ENCODE data around the gene PLA2G4E.

PLA2G4E gene

DNA sequence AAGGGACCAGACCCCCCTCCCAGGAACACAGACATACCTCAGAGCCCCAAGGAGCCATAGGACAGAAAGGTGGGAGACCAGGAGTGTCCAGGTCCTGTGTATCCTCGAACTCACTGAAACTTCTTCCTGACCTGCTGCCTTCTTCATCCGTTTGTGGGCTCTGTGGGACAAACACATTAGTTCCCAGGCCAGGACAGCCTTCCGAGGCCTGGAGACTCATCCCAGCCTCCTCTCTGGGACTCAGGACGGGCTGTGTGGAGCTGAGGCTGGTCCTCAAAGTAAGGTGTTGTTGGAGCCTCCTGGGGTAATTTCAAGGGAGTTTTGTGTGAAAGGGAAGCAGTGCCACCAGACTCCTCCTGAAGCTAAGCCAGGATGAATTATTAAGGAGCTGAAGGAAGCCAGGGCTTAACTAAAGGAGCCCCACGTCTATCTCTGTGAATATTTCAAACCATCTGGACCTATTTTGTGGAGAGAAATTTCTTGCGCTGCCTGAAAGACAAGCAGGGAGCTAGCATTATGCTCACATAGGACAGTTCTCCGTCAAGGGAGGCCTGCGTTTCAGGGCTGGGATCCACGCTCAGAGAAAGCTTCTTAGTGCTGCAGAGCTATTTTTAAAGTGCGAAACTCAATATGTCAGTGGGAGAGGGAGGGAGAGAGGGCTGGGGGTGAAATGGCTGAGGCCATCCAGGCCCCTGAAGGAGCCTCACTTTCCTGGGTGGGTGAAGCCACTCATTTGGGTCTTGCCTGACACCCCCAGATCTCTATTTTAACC is 29.8 kb upstream of the PLA2G4E start:
- peak; percentile 40 for DNase-seq

DNA sequence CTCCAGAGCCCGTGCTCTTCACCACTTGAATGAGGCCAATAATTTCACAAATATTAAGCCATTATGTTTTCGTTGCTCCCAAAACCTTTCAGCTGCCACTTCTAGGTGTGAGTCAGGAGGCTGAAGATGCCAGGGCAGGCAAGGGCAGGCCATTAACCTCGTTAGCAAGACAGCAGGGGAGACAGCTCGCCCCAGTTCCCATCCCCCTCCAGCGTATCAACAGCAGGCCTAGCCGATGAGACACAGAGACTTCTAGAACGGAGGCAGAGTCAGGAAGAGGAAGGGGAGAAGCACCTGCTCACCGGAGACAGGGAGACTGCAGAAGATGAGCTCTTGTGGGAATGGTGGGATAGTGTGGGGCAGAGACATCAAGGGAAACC is 28.0 kb upstream of the PLA2G4E start:
- DNase-seq = peak; percentile 35

DNA sequence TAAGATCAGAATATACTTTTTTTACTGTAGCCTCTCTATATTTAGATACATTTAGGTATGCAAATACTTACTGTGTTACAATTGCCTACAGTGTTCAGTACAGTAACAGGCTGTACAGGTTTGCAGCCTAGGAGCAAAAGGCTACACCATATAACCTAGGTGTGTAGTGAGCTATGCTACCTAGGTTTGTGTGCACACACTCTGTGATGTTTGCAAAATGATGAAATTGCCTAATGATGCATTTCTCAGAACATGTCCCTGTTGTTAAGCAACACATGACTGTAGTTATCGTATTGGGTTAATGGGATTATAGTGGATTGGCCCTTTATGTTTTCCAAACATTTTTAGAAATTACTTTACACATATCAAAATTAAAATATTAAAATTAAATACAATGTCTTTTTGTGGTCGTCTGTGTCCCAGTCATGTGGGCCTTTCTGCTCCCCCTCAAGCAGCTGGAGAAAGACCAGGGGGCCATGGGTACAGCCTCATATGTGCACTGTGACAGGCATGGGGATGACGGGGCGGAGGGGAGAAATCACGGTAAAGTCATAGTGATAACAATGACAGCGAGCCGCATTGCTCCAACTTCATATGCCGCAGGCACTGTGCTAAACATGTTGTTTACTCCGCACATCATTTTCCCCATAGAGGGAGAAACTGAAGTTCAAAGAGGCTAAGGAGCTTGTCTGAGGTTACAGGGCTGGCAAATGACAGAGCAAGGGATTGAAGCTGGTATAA is 27.4 kb upstream of the PLA2G4E start:
- DNase-seq = peak; percentile 23

DNA sequence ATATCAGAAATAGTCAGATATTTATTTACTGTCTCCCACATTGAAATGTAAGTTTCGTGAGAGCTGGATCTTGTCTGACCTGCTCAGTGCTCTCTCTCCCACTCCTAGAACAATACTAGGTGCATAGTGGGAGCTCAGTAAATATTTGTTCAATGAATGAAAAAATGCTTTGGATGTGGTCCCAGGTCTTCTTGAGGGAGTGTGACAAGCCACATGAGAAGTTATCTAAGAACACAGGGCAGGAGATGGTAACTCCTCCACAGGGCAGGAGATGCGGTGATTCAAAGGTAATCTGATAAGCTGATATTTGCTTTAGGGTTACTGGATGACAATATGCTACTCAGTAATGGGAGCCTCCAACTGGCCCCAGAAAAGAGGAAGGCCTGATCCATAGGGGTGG is 25.8 kb upstream of the PLA2G4E start:
- no peak for DNase-seq

DNA sequence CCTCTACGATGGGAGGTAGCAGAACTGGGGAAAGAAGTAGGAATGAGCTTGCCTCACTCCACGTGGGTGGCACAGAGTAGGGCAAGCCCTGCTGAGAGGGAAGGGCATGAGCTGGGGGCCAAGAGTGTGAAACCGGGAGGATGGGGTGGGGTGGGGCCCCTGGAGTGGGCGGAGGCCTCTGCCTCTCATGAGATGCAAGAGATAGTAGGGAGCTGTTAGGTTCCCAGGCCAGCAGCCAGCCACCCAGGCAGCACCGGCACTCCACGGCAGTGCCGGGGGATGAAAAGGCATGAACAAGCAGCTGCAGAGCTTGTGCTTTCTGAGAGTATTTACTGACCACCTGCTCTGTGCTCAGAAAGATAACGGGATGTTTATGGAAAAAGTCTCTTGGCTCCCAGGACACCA is 24.4 kb upstream of the PLA2G4E start:
- no peak for DNase-seq

DNA sequence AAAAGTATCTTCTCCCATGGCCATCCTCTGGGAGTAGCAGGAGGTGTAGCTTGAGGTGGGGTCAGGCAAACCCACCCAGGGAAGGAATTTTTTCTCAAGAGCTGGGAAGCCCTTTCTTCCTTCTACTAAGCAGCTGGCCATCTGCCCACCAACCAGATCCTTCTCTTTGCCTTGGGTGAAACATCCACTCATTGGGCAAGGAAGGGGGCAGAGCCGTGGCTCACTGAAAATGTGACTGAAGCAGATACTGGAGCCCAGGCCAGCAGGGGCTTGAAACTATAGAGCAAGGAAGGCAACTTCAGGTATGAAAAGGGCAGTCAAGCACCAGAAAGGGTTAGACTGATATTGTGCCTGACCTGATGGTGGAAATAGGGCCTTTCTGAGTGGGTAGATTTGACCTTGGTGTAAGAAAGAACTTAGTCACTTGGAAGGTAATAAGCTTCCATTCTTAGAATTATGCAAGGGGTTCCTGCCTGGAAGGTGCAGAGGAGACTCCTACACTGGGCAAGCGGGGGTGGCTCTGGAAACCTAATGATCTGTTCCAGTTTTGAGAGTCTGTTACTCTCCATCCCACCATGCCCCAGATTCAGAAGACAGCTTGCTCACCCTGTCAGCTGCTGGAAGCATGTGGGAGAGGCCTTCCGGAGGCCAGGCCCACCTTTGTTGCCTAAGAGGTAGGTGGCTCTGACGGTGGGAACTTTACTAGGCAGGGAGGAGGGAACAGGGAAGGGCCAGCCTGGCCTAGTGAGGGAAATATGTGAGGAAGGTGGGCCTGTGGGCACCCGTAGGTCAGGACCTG is 22.0 kb upstream of the PLA2G4E start:
- DNase-seq = no peak

DNA sequence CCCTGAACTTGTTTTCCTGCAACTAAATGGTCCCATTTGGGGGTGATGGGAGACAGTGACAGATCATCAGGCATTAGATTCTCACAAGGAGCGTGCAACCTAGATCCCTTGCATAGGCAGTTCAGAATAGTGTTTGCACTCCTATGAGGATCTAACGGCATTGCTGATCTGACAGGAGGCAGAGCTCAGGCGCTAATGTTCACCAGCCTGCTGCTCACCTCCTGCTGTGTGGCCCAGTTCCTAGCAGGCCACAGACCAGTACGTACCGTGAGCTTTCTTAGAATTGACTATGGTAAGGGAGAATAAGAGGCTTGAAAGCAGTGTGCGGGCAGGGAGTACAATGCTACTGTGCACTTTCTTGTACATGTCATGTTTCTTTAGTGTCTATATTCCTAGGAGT is 17.6 kb upstream of the PLA2G4E start:
- DNase-seq = no peak

DNA sequence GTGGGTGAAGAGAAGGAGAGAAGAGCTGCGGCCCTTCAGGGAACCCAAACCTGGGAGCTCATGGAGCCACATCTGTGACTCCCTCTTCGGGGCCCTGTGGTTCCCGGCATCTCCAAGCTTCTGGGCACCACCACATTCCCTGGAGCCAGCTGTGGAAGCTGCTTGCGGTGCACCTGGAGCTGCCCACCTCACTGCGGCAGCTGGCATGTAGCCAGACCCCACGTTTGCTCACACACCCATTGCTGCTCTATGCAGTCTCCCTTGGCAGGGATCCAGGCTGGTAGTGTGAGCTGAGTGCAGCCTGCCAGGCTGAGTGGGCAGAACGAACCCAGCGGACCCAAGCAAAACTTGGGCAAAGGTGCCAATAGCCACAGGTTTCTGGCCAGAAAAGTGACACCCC is 16.8 kb upstream of the PLA2G4E start:
- no peak for DNase-seq

DNA sequence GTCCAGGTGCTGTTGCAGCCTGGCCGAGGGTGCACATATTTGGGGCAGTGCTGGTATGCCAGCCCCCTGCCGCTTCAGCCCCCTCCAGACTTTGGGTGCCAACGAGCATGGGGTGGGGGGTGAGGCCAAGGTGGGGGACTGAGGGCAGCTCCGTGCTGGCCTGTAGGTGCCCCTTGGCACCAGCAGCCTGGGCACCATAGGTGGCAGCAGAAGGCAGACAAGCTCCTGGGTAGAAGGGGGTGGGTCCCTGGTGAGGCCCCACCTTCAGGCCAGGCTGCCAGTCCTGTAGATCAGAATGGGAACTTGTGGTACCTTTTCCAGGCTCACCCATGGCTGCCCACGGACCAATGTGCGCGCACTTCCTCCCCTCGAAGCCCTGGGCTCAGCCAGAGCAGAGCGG is 16.1 kb upstream of the PLA2G4E start:
- DNase-seq = no peak

DNA sequence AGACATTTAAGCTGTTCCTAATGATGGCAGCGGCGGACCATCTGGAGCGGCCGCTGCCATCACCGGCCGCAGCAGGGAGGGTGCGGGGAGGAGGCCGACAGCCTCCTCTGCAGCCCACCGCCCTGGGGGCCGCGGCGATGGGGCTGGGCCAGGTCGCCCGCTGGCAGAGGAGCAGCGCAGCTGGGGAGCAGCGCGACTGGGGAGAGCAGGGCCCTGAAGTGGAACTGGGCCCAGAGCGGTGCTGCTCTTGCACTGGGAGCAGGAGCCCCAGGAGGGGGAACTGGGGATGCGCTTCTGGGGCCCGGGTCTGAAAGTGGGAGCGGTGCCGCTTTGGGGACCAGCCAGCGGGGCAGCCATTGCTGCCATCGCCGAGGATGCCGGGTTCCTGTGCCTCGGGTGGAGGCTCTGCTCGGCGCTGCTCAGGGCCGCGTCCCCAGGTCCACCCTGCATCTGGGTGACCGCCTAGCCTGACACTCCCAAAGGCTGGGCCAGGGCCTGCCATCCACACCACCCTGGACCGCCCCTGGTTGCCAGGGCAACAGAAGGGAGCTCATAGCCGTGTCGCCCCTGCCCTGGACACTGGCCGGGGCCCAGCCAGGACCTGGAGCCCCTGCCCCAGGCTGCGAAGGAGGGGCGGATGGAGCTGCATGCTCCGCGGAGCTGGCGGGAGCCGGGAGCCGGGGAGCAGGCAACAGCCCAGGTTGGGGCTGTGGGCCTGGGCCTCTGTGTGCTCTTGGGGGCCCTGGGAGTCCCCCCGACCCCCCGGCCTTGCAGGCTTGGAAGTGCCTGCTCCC is 15.5 kb upstream of the PLA2G4E start:
- peak; percentile 37 for DNase-seq

DNA sequence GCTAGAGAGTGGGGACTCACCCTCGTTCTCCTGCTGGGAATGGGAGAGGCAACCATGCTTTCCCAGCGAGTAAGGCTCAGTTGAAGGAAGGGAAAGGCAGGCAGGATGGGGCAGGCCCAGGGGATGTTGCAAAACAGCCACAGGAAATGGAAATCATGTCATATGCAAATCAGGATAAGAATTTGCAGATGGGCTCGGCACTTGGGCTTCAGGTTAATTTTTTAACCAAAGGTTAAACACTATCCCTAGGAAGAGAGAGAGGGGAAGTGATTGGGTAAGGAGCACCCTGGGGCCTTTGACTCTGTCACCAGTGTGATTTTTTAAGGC is 14.6 kb upstream of the PLA2G4E start:
- DNase-seq = no peak

DNA sequence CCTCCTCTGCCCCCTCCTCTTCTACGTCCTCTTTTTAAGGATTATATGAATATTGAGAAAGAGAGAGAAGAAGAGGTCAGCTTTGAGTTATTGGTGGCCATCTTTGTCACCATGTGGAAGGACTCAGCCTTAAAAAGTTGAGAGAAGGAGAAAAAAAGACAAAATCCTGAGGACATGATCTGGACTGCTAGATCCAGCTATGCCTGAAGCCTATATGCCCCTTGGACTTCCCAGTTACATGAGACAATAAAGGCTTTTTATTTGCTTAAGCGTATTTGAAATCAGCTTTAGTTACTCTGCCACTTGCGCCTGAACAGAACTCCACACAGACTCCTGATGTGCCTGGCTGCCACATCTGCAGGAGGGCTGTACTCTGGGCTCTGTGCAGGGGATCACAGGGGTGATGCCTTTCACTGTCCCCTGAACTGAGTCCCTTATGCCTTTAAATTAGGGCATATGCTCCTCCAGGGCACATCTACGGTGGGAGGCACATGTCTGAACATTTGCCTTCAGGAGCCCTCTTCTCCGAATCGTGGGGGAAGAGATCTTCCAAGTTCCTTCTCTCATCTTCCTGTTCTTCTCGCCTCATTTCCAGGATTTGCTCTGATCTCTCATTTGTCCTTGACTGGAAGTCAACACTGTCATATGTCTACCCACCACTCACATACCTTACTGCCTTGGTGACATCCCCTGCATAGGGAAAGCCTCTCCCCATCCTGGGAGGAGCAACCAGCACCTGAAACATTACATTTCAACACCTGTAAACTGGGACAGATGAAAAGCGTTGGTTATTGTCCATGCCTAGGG is 14.0 kb upstream of the PLA2G4E start:
- DNase-seq = no peak

DNA sequence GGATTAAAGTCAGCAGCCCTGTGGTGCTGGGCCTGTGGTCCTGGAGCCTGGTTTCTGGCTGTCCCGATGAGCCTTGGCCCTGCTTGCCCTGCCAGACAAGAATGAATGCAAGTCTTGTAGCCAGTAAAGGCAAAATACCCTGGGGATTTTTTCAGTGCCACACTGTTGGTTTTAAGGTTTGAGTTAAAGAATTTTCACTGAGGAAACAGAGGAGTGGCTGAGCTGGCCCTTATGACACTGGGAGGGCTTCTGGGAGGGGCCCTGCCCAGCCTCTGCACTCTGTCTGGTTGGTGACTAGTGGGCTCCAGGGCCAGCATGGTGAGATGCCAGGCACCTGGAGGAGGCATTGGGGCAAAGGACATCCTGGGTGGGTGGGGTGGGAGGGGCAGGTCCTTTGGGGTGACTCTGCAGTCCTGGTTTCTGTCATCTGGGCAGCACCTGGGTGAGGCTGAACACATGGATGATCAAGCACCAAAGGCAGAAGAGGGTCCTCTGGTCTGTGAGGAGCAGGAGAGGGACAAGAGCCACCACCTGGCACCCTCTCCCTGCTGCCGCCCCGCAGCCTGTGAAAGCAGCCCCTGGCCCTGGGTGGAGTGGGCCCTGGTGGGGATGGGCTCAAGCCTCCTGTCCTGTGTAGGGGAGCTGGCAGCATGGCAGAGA is 12.5 kb upstream of the PLA2G4E start:
- no peak for DNase-seq

DNA sequence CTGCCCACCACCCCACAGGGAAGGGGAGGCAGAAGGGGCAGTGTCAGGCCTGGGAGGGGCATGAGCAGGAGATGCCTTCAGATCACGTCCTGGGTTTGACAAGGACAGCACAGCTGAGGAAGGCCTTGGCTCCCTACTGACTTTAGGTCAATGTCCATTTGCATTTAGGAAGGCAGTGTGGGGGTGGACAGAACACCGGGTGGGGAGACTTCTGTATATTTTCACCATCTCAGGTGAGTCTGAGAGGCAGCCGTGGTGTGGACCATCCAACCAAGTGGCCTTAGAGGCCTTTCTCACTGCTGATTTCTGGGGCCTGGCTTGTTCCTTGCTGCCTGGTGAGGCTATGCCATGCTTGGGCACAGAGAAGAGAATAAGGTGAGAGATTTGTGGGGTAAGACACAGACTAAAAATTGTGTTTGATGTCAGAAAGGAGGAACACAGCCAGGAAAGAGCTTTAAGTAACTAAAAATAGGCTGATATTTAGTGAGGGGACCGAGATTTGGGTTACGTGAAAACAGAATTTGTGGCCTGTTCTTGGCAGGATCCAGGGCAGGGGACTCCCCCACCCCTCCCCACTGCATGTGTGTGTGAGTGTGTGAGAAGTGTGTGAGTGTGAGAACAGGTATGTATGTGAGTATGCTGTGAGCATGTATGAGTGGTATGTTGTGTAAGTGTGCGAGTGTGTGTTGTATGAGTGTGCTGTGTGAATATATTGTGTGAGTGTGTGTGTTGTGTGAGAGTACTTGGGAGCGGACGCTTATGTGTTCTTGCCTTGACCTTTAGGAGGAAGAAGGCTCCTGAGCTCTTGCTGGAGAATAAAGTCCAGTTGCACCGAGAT is 11.8 kb upstream of the PLA2G4E start:
- DNase-seq = peak; percentile 28

DNA sequence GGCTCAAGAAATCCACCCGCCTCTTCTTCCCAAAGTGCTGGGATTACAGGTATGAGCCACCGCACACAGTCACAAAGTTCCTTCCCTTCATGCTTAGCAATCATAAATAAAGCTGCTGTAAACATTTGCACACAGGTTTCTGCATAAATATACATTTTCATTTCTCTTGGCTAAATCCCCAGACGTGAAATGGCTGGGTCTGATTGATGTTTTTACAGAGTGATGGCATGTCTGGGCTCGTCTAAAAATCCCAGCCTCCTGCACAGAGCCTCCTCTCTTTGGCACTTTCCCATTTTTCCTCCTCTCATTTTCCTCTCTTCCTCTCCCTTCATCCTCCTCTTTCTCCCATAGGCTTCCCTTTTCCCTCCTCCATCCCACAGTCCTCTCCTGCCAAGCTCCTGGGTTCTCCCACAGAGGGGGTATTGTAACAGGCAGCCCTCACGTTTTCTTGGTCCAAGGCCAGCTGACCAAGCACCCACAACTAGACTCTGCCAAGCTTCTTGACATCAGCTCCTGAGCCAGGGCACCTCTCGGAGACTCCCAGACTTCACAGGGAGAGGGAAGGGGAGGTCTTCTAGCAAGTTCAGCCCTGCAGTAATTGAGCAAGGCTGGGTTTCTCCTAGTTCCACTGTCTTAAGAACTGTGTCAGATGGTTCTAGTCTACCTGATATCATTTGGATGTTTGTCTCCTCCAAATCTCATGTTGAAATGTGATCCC is 10.5 kb upstream of the PLA2G4E start:
- peak; percentile 40 for DNase-seq

DNA sequence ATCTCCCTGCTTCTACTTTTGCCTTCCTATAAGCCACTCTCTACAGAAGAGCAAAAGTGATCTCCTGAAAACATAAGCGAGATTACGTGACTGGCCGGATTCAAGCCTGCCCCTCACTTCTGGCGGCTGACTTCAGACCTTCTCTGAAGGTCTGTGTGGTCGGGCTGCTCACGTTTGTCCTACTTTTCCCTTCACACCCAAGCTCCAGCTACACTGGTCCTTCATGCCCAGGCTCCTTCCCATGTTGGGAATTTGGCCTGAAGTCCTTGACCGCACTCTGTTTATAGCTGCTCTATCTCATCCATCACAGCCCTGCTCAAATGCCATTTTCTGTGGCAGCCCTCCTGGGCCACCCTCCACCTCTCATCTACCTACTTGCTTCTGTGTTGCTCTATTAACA is 6.7 kb upstream of the PLA2G4E start:
- DNase-seq = no peak

DNA sequence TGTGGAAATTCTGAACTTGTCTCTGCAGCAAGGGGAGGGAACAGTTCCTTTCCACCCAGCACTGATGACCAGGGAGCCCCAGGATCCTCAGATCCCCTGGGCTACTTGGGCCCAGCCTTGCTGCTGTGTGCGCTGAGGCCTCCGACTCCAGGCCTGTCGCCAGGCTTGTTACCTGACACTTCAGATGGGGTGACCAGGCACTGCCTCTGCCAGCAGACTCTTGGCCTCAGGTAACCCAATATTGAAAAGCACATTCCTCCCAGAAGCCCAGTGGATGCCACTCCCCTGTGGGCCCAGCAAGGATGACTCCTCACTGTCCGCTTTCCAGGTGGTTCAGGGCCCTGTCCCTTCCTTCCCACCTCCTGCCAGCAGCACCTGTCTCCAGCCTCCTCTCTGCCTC is 3.5 kb upstream of the PLA2G4E start:
- no peak for DNase-seq

DNA sequence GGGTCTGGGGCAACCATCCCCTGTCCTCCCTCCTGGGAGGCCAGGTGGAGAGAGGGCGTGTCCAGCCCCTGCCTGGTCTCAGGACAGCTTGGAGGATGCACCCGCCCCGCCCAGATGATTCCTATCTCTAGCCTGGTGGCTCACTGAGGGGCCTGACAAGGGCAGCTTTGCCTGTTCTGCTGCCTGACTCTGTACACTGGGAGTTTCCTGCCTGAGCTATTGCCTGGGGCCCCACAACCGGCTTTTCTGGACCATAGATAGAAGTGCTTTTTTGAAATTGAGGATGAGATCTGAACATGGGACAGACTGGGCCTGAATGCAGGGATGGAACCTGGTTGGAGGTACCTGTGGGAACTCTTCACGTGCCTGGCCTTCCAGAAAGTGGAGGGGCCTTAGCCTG is 751 bp upstream of the PLA2G4E start:
- no peak for DNase-seq

DNA sequence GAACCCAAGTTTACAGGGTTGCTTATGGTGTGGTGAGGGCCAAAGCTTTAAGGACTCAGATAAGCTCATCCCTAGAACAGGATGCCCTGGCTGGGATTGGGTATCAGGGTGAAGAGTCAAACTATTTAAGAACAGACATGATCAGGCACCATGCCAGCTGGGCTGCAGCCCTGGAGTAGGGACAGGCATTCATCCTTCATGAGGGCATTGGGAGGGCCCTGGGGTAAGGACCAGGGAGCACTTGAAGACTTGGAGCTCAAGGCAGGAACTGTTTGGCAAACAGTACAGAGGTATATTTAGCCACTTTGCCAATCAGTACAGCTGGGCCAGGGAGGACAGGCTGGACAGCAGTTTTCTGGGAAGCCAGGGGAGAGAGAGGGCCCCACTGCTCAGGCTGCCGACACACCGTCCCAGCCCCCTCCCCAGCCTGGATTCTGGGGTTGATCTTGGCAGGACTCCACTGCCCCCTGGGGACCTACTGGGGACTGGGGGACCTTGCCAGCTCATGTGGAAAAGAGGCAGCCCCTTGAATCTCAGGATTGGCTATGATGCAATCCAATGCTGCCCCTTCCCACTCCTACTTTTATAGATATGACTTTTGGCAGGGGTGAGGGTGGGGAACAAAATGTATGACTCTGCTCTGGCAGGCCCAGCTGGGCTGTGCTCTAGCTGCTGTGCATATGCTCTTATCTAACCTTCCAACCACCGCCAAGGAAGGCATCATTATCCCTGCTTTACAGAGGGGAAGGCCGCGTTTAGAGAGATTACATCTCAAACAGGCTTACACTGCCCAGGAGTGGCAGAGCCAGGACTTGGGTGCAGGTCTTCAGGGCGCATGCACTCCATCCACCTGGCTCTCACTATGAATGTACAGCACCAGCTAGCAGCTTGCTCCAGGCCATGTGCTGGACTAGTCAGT is 2.3 kb downstream of the PLA2G4E start:
- no peak for DNase-seq
